Daoy (cell line): Measurements from ENCODE around the gene CELSR1. TPM values are rescaled to one million over a fixed set of nuclear protein-coding genes. Genes with fewer than 3 reads are reported as not detected.
A peak's percentile ranks its signal among the peaks of the same experiment; 100 is the strongest.

ENCODE experiments used
- DNase-seq: peaks from one replicate; pipeline ENCODE4 v3.0.0-alpha.2; 2015; ENCODE audit warnings: low read depth
- total RNA-seq: library from RNA; depleted of rRNA; stranded (reverse); fragments of >200 nt; shearing (Covaris generic); gene quantifications from 2 replicates; pipeline ENCODE4 v1.2.3, GENCODE V29; 2014

The CELSR1 gene
- total RNA-seq, 1 experiment from 2014 or later: 2.9 TPM

- no peak for DNase-seq
These were observed 88.2 kb downstream of the CELSR1 start for GRCh38 chr22:46449116-46449691.

GRCh38 chr22:46448333-46448732, 89.1 kb downstream of the CELSR1 start:
- no peak for DNase-seq

- no peak for DNase-seq
These were observed 89.5 kb downstream of the CELSR1 start for GRCh38 chr22:46447906-46448305.

GRCh38 chr22:46446799-46447198, 90.6 kb downstream of the CELSR1 start:
- DNase-seq: no peak

- DNase-seq: no peak
These were observed 91.5 kb downstream of the CELSR1 start for GRCh38 chr22:46445771-46446420.

GRCh38 chr22:46444390-46444854, 93.0 kb downstream of the CELSR1 start:
- DNase-seq: no peak

GRCh38 chr22:46443850-46444389, 93.5 kb downstream of the CELSR1 start:
- no peak for DNase-seq

- no peak for DNase-seq
These were observed 95.1 kb downstream of the CELSR1 start for GRCh38 chr22:46442217-46442853.

GRCh38 chr22:46439576-46440465, 97.6 kb downstream of the CELSR1 start:
- no peak for DNase-seq

- DNase-seq: no peak
These were observed 98.3 kb downstream of the CELSR1 start for GRCh38 chr22:46439111-46439510.

GRCh38 chr22:46437671-46438440, 99.6 kb downstream of the CELSR1 start:
- DNase-seq: no peak

GRCh38 chr22:46436595-46437175, 100.7 kb downstream of the CELSR1 start:
- DNase-seq: peak; percentile 33

GRCh38 chr22:46433318-46433717, 104.1 kb downstream of the CELSR1 start:
- no peak for DNase-seq

- no peak for DNase-seq
These were observed 105.0 kb downstream of the CELSR1 start for GRCh38 chr22:46432164-46433068.

GRCh38 chr22:46430961-46431838, 106.2 kb downstream of the CELSR1 start:
- no peak for DNase-seq

GRCh38 chr22:46429325-46429853, 108.0 kb downstream of the CELSR1 start:
- no peak for DNase-seq

GRCh38 chr22:46428602-46429324, 108.7 kb downstream of the CELSR1 start:
- no peak for DNase-seq

GRCh38 chr22:46428171-46428570, 109.2 kb downstream of the CELSR1 start:
- no peak for DNase-seq
